COLO668 (cell line): ENCODE measurements around the gene DAP.
A peak's percentile ranks its signal among the peaks of the same experiment; 100 is the strongest.

Experiments
- DNase-seq: peaks from one replicate; lab custom pipeline; 2025; ENCODE audit not compliant: unreplicated experiment; lab: John Stamatoyannopoulos, UW

DAP gene

GRCh38 chr5:10695055-10695649 lies 65.9 kb downstream of the DAP start:
- peak; percentile 59 for DNase-seq

- DNase-seq = no peak
These were observed 68.9 kb downstream of the DAP start for GRCh38 chr5:10691826-10692785.

GRCh38 chr5:10690460-10691440 lies 70.3 kb downstream of the DAP start:
- no peak for DNase-seq

DNA sequence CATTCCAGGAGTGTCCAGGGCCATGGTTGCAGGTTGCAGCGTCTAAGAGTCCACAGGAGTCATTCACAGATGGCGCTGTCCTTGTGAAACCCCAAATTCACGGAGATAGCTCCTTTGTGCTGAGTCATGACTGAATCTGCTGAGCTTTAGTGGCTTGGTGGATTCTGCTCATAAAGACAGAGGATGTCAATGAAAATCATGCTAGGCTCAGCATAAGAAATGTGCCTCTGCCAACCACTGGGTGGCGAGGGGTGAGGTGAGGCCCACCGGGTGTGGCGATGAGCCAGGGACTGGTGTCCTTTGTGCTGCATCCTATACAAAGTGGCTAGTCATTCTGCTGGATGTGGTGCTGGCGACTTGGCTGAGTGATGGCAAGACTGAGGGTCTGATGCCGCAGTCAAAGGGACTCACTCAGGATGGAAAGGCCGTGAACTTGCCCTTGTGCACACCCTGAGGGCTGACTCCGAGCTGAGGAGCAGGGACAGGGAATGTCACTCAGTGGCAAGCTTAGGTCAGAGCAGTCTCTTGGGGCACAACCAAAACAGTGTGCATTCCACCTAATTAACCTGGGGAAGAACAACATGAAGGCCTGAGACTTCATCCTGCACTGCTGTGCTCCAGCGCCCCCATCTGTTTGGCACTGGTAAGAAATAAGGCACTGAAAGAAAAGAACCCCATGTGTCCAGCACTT lies 71.5 kb downstream of the DAP start:
- no peak for DNase-seq

DNA sequence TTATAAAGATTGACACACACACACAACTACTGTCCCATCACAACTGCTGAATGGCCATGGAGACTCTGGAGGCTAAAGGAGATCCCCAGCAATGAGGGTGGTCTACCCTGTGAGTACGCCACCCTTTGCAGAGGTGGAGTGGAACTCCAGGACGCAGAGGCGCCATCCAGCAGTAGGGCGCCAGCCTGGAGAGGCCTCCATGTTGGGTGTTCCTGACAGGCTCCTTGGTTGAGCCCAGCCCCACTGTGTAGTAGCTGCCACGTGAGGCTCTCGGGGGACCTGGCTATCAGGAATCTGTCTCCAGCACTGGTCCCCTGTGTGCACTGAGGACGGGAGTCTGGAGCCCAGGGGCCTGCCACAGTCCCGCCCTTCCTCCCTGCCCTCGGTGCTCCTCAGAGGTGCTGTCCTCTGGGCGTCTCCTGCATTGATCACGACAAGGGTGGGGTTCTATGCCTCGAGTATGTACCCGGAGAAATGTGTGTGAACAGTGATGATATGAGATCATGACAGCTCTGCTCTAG lies 72.3 kb downstream of the DAP start:
- no peak for DNase-seq

- DNase-seq = no peak
These were observed 74.1 kb downstream of the DAP start for GRCh38 chr5:10686890-10687289.

DNA sequence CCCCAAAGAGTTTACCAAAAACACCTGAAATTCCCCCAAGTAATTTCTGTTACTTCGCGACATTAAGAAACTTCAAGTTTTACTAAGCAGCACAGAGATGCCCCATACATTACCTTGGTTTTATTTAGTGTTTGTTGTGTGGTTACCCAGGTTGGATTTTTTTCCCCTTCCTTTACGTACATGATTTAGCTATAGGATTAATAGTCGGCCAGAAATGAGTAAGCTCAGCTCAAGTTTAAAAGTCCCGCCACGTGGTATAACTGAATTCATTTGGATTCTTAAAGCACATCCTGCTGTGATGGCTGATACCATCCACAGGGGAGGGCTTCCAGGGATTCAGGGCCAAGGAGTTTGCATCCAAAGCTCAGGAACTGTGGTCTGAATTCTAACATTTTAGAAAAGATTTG lies 75.9 kb downstream of the DAP start:
- DNase-seq = no peak

DNA sequence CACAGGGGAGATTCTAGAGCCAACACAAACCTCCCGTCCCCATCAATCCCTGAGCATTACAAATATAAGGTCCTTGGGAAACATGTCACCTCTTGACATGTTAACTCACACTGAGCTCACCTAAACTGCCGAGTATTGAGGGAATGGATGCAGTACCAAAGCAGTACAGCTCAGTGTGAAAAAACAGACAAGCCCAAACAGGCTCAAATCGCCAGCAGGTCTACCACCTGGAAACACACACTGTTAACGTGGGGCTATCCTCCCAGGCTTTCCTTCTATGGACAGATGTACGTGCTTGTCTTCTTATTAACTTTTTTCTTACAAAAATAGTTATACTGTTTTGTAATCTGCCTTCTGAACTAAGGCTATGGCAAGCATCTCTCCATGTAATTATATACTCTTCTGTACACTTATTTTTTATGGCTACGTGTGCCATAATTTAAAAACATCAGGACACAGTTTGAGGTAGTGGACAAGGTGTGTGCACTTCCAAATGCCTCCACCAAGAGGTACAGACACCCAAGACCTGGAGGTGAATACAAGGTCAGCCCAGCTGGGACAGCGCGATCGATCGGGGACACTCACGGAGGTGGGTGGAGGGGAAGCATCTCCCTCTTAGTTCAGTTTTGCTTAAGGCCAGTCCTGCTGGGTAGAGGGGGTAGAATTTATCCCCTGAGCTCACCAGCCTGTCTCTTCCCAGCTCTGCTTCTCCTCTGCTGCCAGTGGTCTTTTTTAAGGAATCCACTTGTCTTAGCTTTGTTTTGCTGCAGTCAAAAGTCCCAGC lies 76.5 kb downstream of the DAP start:
- no peak for DNase-seq

- no peak for DNase-seq
These were observed 78.1 kb downstream of the DAP start for GRCh38 chr5:10682801-10683525.

- DNase-seq = no peak
These were observed 79.0 kb downstream of the DAP start for GRCh38 chr5:10681731-10682679.

DNA sequence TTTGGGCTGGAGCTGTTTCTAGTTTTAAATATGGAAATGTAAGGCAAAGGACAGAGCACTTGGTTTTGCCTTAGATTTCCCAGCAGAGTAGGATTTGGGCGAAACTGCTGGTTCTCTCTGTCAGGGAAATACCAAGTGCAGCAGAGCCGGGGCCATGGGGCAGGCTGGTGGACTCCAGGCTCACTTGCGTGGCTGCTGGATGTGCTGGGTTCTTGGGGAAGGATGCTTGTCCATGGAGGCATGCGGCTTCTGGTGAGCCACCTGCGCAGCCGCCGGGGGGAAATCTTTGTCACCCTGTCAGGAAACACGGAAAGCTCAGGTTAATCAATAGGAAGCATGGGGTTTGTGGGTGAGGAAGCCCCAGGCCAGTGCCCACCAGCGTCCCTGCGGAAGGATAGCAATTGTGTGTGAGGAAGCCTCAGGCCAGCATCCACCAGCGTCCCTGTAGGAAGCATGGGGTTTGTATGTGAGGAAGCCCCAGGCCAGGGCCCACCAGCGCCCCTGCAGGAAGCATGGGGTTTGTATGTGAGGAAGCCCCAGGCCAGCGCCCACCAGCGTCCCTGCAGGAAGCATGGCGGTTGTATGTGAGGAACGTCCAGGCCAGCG lies 80.1 kb downstream of the DAP start:
- DNase-seq = no peak

GRCh38 chr5:10679336-10679988 lies 81.6 kb downstream of the DAP start:
- DNase-seq = no peak

DNA sequence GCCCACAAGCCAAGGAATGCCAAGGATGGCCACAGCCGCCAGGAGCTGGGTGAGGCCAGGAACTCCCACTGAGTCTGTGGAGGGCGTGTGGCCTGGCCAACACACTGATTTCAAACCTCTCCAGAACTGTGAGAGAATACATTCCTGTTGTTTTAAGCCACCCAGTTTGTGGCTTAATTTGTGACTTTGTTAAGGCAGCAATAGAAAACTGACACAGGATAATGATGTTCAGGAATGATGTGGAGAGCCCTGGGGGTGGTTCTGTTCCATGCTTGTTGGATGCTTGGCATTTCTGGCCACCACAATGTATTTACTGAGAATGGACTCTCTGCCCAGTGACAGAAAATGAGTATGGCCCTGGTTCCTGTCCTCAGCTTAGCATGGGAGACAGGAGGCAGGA lies 82.8 kb downstream of the DAP start:
- DNase-seq = no peak

DNA sequence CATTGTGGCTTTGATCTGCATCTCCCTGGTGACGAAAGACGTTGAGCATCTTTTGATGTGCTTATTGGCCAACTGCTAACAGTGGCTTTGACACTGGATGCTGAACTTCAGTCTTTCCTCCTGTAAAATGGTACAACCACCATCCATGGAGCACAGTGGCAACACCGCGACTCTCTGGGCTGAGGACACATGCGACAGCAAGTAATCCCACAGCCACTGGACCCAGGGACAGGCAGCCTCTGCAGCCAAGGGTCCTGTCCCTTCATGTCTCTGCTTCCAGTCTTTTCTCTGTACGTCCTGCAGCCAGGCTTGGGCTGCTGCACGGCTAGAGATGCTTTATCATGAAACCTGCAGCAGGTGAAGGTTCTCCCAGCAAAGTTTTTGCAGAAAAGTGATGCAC lies 83.5 kb downstream of the DAP start:
- DNase-seq = no peak

- no peak for DNase-seq
These were observed 84.1 kb downstream of the DAP start for GRCh38 chr5:10676946-10677345.

DNA sequence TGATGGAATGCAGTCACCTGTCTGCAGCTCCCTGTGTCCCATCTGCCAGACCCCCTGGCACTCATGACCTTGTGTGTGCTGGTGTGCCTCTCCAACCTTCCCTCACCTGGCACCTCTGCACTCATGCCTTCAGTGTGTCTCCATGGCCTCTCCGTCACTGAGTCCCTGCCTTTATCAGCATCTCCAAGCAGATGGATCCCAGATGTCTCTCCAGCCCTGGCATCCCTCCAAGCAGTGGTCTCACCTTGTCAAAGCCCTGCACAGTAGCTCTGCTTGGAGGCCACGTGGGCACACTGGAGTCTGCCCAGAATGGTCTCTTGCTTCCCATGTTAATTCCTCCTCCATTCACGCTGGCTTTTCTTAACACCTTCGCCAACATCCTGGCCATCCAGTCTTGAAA lies 84.8 kb downstream of the DAP start:
- DNase-seq = no peak

GRCh38 chr5:10675177-10675700 lies 85.8 kb downstream of the DAP start:
- no peak for DNase-seq
